ENCODE data around the gene GXYLT2. TPM values are rescaled to one million over a fixed set of nuclear protein-coding genes. Genes with fewer than 3 reads are reported as not detected.

The GXYLT2 gene
- total and polyA plus RNA-seq, 2 of the 13 experiments (the other 11 are each of a cell fraction or from before 2014, with no cell fraction given): 4.3 to 6.9 TPM

DNA sequence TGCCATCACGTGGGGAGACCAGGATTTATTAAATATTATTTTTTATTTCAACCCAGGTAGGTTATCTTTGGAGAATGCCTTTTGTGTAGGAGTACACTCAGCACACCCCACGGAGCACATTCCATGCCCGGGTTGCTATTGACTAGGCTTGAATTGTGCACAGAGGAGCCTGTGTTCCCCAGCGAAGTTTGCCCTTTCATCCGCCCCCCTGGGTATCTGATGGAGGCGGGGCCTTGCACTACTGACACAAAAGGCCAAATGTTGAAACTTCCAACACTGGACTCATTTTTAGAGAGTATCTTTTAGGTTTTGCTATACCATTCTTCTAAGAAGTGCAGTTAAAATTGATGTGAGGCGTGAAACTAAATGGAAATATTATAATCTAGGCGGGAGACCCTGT is 69.5 kb downstream of the GXYLT2 start (continued):
- TF ChIP-seq SRSF1 (optimal IDR thresholded peaks at IDR 0.05; ENCODE audit: low read depth, low read length) (no peak), MXD3 (CRISPR knock-in tag; IDR thresholded peaks at IDR 0.05) (no peak), IRF2 (CRISPR knock-in tag; IDR thresholded peaks at IDR 0.05) (peak; percentile 66; the same call in 1 of the 2 replicates), ZNF772 (CRISPR knock-in tag; IDR thresholded peaks at IDR 0.05) (peak; percentile 54; the same call in 1 of the 2 replicates), DMAP1 (CRISPR knock-in tag; IDR thresholded peaks at IDR 0.05) (no peak), TCF7L2 (IDR thresholded peaks at IDR 0.05; ENCODE audit: low read depth, low read length) (no peak), RAD51 (IDR thresholded peaks at IDR 0.05; ENCODE audit: borderline replicate concordance) (no peak), ZSCAN21 (CRISPR knock-in tag; IDR thresholded peaks at IDR 0.05; ENCODE audit: borderline replicate concordance) (no peak), ZIK1 (CRISPR knock-in tag; IDR thresholded peaks at IDR 0.05; ENCODE audit: borderline replicate concordance, low read depth) (no peak), TSC22D2 (CRISPR knock-in tag; IDR thresholded peaks at IDR 0.05; ENCODE audit: borderline replicate concordance) (no peak), NFE2 (CRISPR knock-in tag; IDR thresholded peaks at IDR 0.05) (no peak), ZNF724P (CRISPR knock-in tag; IDR thresholded peaks at IDR 0.05; ENCODE audit: borderline replicate concordance) (no peak), DPF2 (CRISPR knock-in tag; IDR thresholded peaks at IDR 0.05; ENCODE audit: borderline replicate concordance, low read depth) (peak; percentile 88), CTCF (CRISPR knock-in tag; IDR thresholded peaks at IDR 0.05) (no peak), MYNN (CRISPR knock-in tag; IDR thresholded peaks at IDR 0.05; ENCODE audit: low read depth) (no peak), ZBTB25 (CRISPR knock-in tag; IDR thresholded peaks at IDR 0.05) (0 out of 2 replicates have a peak, but pooled peaks have one; percentile 38), KAT7 (CRISPR knock-in tag; IDR thresholded peaks at IDR 0.05; ENCODE audit: borderline replicate concordance) (no peak), ZNF121 (CRISPR knock-in tag; IDR thresholded peaks at IDR 0.05) (no peak; the same call in 1 of the 2 replicates), NR2F1 (CRISPR knock-in tag; IDR thresholded peaks at IDR 0.05) (0 out of 4 replicates have a peak, but pooled peaks of 1 of the 2 experiments have one; percentile 22)
- TF ChIP-seq, protein P1, sequence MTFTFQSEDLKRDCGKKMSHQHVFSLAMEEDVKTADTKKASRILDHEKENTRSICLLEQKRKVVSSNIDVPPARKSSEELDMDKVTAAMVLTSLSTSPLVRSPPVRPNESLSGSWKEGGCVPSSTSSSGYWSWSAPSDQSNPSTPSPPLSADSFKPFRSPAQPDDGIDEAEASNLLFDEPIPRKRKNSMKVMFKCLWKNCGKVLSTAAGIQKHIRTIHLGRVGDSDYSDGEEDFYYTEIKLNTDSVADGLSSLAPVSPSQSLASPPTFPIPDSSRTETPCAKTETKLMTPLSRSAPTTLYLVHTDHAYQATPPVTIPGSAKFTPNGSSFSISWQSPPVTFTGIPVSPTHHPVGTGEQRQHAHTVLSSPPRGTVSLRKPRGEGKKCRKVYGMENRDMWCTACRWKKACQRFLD (CRISPR knock-in tag; IDR thresholded peaks at IDR 0.05; ENCODE audit: borderline replicate concordance): no peak
- TF ChIP-seq, protein P2, sequence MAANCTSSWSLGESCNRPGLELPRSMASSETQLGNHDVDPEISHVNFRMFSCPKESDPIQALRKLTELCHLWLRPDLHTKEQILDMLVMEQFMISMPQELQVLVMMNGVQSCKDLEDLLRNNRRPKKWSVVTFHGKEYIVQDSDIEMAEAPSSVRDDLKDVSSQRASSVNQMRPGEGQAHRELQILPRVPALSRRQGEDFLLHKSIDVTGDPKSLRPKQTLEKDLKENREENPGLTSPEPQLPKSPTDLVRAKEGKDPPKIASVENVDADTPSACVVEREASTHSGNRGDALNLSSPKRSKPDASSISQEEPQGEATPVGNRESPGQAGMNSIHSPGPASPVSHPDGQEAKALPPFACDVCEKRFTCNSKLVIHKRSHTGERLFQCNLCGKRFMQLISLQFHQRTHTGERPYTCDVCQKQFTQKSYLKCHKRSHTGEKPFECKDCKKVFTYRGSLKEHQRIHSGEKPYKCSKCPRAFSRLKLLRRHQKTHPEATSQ (CRISPR knock-in tag; IDR thresholded peaks at IDR 0.05; ENCODE audit: borderline replicate concordance): peak; percentile 63; the same call in 1 of the 2 replicates

Measured in HepG2 (cell line).